ENCODE data around the gene GP1BB.
"Not testable (repeated sequence)": the region's sequence is repeated elsewhere in the genome, so short reads cannot be mapped to it uniquely, and the experiment has no call there.

The GP1BB gene

DNA sequence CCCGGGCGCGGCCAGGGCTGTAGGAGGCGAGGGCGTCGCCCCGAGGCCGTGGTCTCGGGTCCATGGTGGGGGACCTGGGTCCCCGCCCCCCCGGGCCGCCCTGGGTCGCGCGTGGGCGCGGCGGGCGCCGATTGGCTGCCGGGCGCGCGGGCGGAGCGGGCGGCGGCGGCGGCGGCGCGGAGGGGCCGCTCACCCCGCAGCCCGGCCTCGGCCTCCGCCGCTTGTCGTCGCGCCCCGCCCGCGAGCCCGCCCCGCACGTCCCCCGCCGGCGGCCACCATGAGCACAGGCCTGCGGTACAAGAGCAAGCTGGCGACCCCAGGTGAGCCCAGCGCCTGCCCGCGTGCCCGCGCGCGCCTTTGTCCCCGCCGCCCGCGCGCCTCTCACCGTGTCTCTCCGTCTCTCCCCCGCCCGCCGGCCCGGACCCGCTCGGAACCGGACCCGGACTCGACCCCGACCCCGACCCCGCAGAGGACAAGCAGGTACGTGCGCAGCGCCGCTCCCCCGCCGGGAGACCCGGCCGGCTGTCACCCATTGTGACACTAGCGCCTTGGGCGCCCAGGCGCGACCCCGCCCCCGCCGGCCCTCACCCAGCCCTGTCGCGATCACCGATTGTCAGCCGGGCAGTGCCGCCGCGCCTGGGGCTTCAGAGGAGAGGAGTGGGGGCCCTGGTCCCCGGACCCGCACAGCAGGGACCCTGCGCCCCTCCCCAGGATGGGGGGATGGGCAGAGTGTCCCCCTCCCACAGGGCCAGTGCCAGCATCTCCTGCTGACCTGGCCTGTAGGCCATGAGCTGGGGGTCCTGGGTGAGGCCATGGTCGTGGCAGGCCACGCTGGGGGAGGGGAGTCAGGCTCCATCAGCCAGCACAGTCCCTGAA lies 8.8 kb upstream of the GP1BB start, which contains the start of gene SEPTIN5:
Gene SEPTIN5, plus strand, starts transcription at position 192 of the 876 bp plus-strand sequence. Its CDS starts 86 bp downstream, at position 278.
- DNase-seq (ENCODE audit: low read depth) = no peak

DNA sequence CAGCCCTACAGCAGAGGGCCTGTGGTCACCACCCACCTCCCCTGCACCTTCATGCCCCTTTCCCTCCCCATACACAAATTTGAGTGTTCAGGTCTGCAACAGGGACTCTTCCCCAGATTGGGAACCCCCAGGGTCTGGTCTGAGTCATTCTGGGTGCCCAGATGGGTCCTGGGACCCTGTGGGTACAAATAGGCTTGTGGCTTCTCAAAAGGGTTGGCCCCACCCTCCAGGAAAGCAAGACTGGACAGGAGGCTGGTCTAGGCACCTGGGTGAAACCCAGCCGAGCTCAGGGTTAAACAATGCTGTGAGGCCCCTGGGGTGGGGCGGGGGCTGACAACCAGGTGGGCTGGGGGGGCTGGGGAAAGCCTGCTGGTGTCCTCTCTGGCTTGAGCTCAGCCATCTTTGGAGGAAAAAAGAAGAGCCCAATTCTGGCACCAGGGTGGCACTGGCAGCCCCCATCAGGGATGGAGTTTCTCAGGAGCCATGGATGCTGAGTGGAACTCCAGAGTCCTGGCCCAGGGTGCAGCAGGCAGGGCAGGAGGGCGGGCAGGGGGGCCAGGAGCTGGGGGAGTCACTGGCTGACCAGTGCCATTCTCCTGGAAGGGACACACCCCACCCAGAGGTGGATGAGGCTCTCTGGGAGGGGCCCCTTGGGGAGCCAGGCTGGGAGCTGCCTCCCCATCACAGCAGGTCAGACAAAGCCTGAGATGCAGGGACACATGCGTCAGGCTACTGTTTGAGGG lies 8.0 kb upstream of the GP1BB start:
- DNase-seq (ENCODE audit: low read depth) = no peak

DNA sequence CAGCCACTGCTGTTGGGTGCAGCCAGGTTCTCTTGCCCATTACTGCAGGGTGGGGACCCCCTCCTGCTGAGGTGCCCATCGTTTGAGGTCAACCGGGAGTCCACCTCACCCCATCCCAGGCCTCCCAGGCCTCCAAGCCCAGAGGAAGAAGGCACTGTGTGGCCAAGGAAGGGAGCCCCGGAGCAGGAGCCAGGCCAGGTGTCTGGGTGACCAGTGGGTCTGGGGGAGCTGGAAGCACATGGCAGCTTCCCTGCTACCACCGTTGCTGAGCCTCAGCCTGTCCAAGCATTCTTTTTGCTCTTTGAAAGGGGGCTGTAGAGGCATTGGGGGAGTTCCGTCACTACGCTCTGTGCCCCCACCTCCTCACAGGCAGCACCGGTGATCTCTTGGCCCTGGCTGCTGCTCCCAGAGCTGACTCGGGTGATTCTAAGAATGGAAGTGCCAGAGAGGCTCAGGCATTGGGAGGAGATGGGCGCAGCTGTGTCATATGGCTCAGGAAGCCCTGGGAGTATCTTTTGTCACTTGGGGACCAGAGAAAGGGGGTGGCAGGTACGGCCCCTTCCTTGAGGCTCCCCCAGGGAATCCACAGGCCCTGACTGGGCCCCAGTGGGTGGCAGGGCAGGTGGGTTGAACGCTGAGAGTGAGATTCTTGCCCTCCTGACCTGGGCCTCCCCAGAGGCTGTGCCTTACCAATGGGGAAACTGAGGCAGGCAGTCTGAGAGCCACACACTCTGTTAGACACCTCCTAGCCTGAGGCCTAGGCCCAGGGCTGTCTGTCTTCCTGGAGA lies 7.1 kb upstream of the GP1BB start:
- DNase-seq (ENCODE audit: low read depth) = no peak

DNA sequence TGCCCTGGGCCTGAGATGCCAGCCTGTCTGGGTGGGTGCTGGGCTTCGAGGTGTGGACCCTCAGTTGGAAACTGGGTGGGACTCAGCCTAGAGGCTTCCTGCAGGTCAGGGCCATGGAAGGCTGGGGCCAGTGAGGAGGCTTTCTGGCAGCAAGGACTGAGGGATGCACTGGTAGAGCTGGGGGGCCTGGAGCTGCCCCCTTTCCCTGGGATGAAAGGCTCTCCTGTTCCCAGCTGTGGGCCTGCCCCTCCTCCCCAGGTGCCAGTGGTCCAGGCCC lies 6.6 kb upstream of the GP1BB start:
- no peak for DNase-seq (ENCODE audit: low read depth)

DNA sequence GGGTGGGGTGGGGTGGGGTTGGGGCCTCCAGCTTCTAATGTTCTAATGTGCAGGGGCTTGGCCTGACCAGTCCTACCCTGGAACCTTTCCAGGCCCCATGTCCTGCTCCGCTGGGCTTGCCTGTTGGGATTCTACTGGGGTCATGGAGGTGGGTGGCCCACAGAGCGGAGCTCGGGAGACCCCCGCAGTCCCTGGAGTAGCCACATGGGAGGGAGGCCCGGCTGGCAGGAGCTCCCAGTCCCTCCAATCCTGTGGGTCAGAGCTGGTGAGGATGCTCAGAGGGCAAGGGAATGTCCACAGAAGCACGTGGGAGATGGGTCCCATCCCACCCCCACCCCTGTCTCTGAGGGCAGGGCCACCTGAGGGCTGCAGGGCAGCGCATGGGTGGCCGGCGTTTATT lies 6.2 kb upstream of the GP1BB start:
- DNase-seq (ENCODE audit: low read depth) = no peak

DNA sequence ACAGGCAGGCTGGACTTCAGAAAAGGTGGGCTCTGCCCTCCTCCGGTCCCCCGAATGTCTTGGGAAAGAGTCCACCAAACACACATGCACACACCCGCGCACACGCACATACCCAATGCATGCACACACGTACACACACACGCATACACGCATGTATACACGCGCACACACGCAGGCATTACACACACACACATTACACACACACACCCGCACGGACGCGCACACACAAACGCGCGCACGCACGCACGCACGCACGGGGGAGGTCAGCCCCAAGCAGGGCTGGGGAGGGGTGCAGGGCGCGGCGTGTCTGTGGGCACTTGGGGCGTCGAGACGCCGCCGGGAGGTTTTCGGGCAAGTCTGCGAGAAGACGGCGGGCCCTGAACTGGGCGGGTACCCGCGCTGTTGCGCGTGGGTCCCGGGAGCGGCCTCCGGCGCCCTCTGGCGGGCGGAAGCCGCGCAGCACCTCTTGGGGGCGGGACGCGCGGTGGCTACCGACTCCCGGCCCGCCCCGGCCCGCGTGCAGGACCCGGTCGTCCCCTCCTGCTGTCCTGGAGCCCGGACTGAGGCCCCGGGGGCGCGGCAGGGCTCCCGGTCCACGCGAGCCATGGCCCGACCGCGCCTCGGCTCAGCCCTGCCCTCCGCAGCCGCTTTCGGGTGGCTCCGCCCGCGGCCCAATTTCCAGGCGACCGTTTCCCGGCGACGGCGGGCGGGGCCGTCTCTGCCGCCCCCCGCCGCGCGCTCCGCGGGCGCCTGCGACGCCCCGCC lies 5.5 kb upstream of the GP1BB start:
- DNase-seq (ENCODE audit: low read depth) = peak; percentile 68

DNA sequence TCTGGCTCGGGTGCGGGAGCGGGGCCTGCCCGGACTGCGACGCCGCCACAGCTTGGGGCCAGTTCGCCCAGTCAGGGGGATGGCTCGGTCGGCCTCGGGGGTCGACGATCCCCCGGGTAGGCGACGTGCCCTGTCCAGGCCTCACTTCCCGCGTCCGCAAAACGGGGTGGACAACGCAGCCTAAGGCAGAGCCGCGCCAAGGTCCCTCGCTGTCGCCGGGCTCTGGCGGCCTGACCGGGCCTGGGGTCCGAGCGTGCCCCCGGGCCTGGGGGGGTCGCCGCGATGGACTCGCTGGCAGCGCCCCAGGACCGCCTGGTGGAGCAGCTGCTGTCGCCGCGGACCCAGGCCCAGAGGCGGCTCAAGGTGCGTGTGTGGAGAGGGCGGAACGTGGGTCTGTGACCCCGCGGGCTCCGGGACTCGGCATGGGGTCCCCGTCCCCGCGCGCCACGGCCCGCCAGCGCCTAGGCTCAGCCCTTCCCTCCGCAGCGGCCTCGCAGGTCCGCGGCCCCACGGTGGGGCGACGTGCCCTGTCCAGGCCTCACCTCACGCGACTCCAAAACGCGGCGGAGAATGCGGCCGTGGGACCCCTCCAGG lies 4.8 kb upstream of the GP1BB start:
- DNase-seq (ENCODE audit: low read depth) = no peak

DNA sequence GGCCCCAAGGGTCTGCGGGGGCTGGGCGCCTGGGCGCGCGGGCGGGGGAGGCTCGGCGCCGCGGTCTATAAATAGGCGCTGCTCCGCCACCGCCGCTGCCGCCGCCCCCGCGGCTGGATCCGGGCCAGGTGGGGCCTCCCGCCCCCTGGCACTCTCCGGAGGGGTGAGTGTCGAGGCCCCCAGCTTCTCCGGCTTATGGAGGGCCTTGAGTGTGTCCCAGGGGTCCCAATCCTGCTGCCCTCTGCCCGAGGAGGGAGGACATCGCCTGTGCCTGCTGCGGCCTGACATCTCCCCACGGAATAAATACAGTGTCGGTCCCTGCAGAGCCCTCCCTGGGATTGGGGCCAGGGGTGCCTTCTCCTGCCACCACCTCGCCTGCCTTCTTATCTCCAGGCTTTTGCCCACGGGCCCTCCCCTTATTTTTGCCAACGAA lies 4.3 kb upstream of the GP1BB start:
- no peak for DNase-seq (ENCODE audit: low read depth)

DNA sequence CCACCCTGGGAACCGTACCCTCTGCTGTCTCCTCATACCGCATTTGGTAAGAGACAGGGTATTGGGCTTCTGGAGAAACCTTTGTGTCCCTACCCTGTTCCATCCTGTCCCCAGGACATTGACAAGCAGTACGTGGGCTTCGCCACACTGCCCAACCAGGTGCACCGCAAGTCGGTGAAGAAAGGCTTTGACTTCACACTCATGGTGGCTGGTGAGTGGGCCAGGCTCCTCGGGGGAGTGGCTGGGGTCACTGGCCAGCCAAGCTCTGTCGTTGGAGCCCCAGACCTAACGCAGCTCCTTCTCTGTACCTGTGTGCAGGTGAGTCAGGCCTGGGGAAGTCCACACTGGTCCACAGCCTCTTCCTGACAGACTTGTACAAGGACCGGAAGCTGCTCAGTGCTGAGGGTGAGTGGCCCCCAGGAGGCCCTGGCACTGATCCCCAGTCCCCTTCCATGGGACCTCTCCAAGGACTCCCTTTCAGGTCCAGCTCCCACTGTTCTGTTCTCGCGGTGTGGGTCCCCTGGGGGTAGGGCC lies 3.8 kb upstream of the GP1BB start:
- no peak for DNase-seq (ENCODE audit: low read depth)

DNA sequence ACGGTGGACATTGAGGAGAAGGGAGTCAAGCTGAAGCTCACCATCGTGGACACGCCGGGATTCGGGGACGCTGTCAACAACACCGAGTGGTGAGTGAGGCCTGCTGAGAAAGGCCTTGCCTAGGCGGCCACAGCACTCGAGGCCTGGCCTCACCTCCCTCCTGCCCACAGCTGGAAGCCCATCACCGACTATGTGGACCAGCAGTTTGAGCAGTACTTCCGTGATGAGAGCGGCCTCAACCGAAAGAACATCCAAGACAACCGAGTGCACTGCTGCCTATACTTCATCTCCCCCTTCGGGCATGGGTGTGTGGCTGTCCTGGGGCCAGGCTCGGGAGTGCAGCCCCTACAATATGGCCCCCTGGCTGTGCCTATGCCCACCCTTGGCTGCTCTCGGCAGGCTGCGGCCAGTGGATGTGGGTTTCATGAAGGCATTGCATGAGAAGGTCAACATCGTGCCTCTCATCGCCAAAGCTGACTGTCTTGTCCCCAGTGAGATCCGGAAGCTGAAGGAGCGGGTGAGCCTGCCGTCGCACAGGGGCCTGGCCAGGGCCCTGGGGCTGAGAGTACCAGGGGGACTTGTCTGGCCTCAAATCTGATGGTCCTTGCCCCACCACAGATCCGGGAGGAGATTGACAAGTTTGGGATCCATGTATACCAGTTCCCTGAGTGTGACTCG lies 3.0 kb upstream of the GP1BB start:
- no peak for DNase-seq (ENCODE audit: low read depth)

DNA sequence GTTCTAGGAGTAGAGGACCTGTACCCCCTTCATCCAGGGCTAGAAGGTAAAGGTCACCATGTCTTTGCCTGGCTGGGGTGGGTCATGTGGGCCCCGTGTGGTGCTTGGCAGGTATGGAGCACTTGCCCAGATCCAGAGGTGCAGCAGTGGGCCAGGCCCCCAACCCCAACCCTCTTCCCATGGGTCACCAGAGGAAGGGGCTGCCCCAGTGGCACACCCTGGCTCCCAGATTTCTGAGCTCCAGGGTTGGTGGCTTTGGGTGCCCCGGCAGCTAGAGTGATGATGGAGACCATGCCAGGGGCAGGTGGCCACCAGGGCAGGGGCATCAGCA lies 2.4 kb upstream of the GP1BB start:
- no peak for DNase-seq (ENCODE audit: low read depth)

DNA sequence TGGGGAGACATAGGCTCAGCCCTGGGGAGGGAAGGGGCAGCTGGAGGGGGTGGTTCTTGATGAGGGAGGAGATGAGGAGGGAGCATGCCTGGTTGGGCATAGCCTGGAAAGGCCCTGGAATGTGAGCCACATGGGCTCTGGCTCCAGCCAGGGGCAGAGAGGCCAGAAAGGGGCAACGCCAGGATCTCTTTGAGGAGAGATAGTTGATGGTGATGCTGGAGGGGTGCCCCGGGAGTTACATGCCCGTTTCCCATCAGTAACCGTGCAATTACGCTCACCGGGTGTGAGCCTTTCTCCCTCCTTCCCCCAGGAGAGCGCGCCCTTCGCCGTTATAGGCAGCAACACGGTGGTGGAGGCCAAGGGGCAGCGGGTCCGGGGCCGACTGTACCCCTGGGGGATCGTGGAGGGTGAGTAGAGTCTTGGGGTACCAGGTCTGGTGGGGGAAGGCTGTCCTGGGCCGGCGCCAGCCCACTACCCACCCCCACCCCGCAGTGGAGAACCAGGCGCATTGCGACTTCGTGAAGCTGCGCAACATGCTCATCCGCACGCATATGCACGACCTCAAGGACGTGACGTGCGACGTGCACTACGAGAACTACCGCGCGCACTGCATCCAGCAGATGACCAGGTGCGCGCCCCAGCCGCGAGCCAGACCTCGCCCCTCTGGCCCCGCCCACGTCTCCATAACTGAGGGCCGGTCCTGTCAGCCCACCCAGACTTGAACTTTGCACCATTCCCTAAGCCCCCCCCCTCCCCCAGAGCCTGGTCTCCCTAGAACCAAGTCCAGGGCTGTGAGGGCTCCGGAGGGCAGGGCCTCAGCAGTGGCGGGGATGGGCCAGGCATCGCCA lies 1.8 kb upstream of the GP1BB start:
- no peak for DNase-seq (ENCODE audit: low read depth)

DNA sequence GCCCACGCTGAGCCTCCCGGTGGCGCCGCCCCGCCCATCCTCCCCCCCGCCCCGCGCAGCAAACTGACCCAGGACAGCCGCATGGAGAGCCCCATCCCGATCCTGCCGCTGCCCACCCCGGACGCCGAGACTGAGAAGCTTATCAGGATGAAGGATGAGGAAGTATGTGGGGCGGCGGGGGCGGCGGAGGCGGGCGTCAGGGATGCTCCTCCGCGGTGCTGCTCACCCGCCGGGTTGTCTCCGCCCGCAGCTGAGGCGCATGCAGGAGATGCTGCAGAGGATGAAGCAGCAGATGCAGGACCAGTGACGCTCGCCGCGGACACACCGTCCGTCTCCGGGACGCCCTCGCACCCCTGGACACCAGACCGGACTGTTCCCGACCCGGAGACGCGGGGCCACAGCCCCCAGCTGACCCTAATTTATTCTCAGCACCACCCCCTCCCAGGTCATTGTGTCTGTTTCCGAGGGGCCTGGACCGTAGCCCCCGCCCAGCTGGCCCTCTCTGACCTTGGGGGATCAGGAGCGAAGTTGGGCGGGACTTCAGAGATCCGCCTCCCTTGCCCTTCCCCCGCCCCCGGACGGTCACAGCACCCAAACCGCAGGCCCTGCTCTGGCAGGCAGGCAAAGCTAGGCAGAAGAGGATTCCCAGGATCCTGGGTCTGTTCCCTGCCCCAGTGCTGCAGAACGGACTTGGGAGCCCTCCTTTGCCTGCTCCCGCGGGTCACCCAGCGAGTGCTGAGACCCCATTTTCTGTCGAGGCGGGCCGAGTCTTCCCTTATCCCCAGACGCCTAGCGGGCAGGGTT lies 959 bp upstream of the GP1BB start:
- no peak for DNase-seq (ENCODE audit: low read depth)

DNA sequence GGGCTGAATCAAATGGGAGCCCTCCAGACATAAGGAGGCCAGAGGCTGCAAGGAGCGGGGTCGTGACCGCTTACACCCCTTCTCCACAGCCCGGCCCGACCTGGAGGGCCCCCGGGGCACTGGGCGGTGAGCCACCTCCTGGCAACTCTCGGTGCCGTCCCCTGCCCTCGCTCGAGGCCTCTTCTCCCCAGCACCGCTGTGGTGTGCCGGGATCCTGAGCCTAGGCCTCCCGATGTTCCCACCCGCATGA lies 432 bp upstream of the GP1BB start:
- DNase-seq (ENCODE audit: low read depth) = no peak

DNA sequence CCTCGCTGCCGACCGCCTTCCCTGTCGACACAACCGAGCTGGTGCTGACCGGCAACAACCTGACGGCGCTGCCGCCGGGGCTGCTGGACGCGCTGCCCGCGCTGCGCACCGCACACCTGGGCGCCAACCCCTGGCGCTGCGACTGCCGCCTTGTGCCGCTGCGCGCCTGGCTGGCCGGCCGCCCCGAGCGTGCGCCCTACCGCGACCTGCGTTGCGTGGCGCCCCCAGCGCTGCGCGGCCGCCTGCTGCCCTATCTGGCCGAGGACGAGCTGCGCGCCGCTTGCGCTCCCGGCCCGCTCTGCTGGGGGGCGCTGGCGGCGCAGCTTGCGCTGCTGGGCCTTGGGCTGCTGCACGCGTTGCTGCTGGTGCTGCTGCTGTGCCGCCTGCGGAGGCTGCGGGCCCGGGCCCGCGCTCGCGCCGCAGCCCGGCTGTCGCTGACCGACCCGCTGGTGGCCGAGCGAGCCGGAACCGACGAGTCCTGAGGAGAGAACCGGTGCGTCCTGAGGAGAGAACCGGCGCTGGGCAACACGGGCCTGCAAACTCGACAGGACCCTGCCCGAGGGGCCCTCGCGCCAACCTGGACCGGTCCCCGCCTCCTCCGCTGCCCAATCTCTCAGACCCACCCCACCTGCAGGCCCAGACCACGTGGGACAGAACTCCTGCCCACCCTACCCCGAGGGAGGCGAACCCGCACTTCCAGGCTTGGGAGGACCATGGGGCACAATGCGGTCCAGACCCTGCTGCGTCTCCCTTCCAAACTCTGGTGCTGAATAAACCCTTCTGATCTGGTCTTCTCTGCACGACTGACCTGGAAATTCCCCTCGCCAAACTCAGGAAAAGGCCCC lies 866 bp downstream of the GP1BB start:
- DNase-seq (ENCODE audit: low read depth) = peak; percentile 21

DNA sequence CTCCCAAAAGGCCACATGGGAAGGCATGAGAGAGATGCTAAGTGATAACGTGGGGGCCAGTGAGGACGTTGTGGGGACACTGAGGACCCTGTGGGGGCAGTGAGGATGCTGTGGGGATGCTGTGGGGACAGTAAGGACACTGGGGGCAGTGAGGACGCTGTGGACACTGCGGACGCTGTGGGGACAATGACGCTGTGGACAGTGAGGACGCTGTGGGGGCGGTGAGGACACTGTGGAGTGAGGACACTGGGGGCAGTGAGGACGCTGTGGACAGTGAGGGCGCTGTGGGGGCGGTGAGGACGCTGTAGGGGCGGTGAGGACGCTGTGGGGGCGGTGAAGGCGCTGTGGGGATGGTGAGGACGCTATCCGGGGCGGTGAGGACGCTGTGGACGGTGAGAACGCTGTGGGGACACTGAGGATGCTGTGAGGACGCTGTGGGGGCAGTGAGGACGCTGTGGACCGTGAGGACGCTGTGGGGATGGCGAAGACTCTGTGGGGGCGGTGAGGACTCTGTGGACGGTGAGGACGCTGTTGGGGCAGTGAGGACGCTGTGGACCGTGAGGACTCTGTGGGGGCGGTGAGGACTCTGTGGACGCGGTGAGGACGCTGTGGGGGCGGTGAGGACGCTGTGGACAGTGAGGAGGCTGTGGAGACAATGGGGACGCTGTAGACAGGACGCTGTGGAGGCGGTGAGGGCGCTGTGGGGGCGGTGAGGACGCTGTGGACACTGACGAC lies 1.8 kb downstream of the GP1BB start:
- no peak for DNase-seq (ENCODE audit: low read depth)

DNA sequence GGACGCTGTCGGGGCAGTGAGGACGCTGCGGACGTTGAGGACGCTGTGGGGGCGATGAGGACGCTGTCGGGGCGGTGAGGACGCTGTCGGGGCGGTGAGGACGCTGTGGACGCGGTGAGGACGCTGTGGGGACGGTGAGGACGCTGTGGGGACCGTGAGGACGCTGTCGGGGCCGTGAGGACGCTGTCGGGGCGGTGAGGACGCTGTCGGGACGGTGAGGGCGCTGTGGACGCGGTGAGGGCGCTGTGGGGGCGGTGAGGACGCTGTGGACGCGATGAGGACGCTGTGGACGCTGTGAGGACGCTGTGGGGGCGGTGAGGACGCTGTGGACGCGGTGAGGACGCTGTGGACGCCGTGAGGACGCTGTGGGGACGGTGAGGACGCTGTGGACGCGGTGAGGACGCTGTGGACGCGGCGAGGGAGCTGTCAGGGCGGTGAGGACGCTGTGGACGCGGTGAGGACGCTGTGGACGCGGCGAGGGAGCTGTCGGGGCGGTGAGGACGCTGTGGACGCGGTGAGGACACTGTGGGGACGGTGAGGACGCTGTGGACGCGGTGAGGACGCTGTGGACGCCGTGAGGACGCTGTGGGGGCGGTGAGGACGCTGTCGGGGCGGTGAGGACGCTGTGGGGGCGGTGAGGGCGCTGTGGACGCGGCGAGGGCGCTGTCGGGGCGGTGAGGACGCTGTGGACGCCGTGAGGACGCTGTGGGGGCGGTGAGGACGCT lies 2.9 kb downstream of the GP1BB start:
- DNase-seq (ENCODE audit: low read depth) = not testable (repeated sequence)
